ENCODE data around the gene HERC2. TPM values are rescaled to one million over a fixed set of nuclear protein-coding genes. Genes with fewer than 3 reads are reported as not detected.
"Not testable (repeated sequence)": the region's sequence is repeated elsewhere in the genome, so short reads cannot be mapped to it uniquely, and the experiment has no call there.

HERC2 gene
- total RNA-seq, 2 donors from 2014 or later, result 105 to 112 TPM

- not testable (repeated sequence) for H3K9ac ChIP-seq (ENCODE audit: extremely low read depth, low read length, poor library complexity, severe bottlenecking); H3K27me3 Mint-ChIP-seq (ENCODE audit: insufficient read depth); H3K9me3 ChIP-seq (ENCODE audit: control insufficient read depth, low read length); H3K4me3 Mint-ChIP-seq; H3K27ac ChIP-seq (ENCODE audit: low read depth, low read length); DNase-seq; H3K4me3 ChIP-seq (ENCODE audit: low read length); H3K9me3 Mint-ChIP-seq; H3K4me1 ChIP-seq (ENCODE audit: control insufficient read depth, insufficient read depth, low read length); H3K4me1 Mint-ChIP-seq; H3K27me3 ChIP-seq (ENCODE audit: control insufficient read depth, insufficient read depth, low read length, poor library complexity, severe bottlenecking); H3K27ac Mint-ChIP-seq
- peaks cover 77% of the 10 kb centered on the region for H3K36me3 Mint-ChIP-seq (ENCODE audit: low read depth)
- H3K36me3 ChIP-seq (ENCODE audit: control insufficient read depth, insufficient read depth, low read length), result peaks cover 62% of the 10 kb centered on the region
- WGBS, 2 experiments (ENCODE audit: insufficient coverage in 1 of 2, insufficient read length in 1 of 2), result 90% methylated on average over 3 of the region's 5 CpGs; no CpG with 5 or more reads in 1 of the 2 experiments
Measured at GRCh38 chr15:28196581-28196980, 125.4 kb downstream of the HERC2 start.

DNA sequence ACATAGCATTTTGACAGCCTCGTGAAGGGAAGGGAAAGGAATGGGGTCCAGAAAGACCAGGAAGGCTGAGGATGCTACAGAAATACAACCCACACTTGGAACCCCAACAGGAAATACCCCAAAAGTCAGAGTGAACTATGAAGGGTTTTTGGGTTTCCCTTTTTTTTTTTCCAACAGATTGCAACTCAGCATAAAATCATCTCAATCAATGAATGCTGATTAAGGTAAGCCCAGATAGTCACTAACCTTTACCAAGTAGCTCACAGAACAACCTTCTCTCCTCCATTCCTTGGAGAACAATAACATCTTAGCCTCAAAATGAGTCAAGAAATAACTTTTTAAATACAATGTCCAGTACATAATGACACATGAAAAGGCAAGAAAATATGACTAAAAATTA, 129.2 kb downstream of the HERC2 start:
- Mint-ChIP-seq H3K4me3 (no peak overlapping the region), H3K9me3 (no peaks in the 10 kb centered on the region), H3K27ac (no peak overlapping the region), H3K4me1 (no peaks in the 10 kb centered on the region), H3K27me3 (ENCODE audit: insufficient read depth) (no peaks in the 10 kb centered on the region), H3K36me3 (ENCODE audit: low read depth) (peaks cover 68% of the 10 kb centered on the region)
- WGBS, 2 experiments (ENCODE audit: insufficient coverage in 1 of 2, insufficient read length in 1 of 2), result 79% methylated on average over 1 of the region's 1 CpG; no CpG with 5 or more reads in 1 of the 2 experiments
- no peak overlapping the region for H3K27ac ChIP-seq (ENCODE audit: low read depth, low read length)
- no peak overlapping the region for H3K4me3 ChIP-seq (ENCODE audit: low read length)
- no peaks in the 10 kb centered on the region for H3K9me3 ChIP-seq (ENCODE audit: control insufficient read depth, low read length)
- TF ChIP-seq, protein P1, sequence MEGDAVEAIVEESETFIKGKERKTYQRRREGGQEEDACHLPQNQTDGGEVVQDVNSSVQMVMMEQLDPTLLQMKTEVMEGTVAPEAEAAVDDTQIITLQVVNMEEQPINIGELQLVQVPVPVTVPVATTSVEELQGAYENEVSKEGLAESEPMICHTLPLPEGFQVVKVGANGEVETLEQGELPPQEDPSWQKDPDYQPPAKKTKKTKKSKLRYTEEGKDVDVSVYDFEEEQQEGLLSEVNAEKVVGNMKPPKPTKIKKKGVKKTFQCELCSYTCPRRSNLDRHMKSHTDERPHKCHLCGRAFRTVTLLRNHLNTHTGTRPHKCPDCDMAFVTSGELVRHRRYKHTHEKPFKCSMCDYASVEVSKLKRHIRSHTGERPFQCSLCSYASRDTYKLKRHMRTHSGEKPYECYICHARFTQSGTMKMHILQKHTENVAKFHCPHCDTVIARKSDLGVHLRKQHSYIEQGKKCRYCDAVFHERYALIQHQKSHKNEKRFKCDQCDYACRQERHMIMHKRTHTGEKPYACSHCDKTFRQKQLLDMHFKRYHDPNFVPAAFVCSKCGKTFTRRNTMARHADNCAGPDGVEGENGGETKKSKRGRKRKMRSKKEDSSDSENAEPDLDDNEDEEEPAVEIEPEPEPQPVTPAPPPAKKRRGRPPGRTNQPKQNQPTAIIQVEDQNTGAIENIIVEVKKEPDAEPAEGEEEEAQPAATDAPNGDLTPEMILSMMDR (conservative IDR thresholded peaks at IDR 0.05), result no peak
- no peak for DNase-seq
- H3K9ac ChIP-seq (ENCODE audit: extremely low read depth, low read length, poor library complexity, severe bottlenecking), result no peak overlapping the region
- H3K27me3 ChIP-seq (ENCODE audit: control insufficient read depth, insufficient read depth, low read length, poor library complexity, severe bottlenecking), result no peaks in the 10 kb centered on the region
- peaks cover 66% of the 10 kb centered on the region for H3K36me3 ChIP-seq (ENCODE audit: control insufficient read depth, insufficient read depth, low read length)
- no peaks in the 10 kb centered on the region for H3K4me1 ChIP-seq (ENCODE audit: control insufficient read depth, insufficient read depth, low read length)

DNA sequence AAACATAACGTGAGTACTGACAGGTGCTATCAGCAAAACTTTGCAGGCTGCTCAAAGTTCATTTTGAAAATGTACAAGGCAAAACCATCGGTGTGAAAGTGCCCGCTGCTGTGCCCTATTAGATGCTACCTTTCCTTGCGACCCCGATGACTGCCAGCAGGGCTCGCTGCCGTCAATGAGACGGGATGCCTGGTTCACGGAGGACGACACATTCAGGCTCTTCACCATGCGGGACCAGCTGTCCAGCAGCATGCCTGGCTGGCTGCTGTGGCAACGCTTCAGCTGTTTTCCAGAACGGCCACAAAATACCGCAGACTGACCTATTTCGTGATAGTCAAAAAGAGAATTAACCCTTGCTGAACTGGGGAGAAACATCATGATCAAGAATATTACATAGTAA, 130.1 kb downstream of the HERC2 start:
- H3K27me3 Mint-ChIP-seq (ENCODE audit: insufficient read depth), result no peaks in the 10 kb centered on the region
- H3K36me3 Mint-ChIP-seq (ENCODE audit: low read depth), result peaks cover 68% of the 10 kb centered on the region
- no peak overlapping the region for H3K9ac ChIP-seq (ENCODE audit: extremely low read depth, low read length, poor library complexity, severe bottlenecking)
- H3K4me1 ChIP-seq (ENCODE audit: control insufficient read depth, insufficient read depth, low read length), result no peaks in the 10 kb centered on the region
- H3K27ac ChIP-seq (ENCODE audit: low read depth, low read length), result no peak overlapping the region
- WGBS, 2 experiments (ENCODE audit: insufficient coverage in 1 of 2, insufficient read length in 1 of 2), result 68 to 91% methylated on average over 12 to 15 of the region's 15 CpGs
- no peaks in the 10 kb centered on the region for H3K9me3 ChIP-seq (ENCODE audit: control insufficient read depth, low read length)
- peak; percentile 67 for DNase-seq
- H3K27ac Mint-ChIP-seq, result no peak overlapping the region
- H3K4me3 ChIP-seq (ENCODE audit: low read length), result no peak overlapping the region
- TF ChIP-seq, protein P1 (conservative IDR thresholded peaks at IDR 0.05), result peak; percentile 41
- no peaks in the 10 kb centered on the region for H3K27me3 ChIP-seq (ENCODE audit: control insufficient read depth, insufficient read depth, low read length, poor library complexity, severe bottlenecking)
- peaks cover 70% of the 10 kb centered on the region for H3K36me3 ChIP-seq (ENCODE audit: control insufficient read depth, insufficient read depth, low read length)
- H3K4me1 Mint-ChIP-seq, result no peaks in the 10 kb centered on the region
- H3K9me3 Mint-ChIP-seq, result no peaks in the 10 kb centered on the region
- H3K4me3 Mint-ChIP-seq, result no peak overlapping the region
